ENCODE measurements around the gene TOX2. TPM values are rescaled to one million over a fixed set of nuclear protein-coding genes. Genes with fewer than 3 reads are reported as not detected.

The TOX2 gene
- total RNA-seq, 1 donor from 2014 or later: 0.94 TPM

DNA sequence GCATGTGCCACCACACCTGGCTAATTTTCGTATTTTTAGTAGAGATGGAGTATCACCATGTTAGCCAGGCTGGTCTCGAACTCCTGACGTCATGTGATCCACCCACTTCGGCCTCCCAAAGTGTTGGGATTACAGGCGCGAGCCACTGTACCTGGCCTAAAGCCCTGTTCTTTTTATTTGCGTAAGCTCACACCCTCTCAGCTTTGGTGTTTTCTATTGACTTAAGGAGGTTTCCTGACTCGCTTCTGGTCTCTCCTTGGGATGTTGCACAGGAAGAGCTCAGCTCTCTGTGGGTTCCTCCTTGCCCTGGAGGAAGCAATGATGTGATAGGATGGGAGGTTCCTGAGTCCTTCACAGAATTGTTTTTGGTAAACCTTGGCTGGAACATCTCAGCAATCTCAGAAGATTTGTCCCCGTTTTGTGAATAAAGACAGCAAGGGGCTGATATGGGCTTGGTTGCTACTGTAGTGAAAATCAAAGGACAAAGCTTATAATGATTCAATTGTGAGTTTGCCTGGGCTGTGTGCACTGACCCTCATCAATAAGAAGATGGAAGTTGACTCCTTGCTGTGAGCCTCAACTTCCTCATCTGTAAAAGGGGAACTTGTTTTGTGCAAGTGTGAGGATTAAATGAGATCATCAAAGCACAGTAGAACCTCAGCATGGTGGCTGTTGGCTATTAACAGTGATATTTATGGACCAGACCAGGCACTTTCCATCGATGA lies 27.0 kb downstream of the TOX2 start:
- no peaks in the 10 kb centered on the region for H3K36me3 Mint-ChIP-seq
- H3K4me3 Mint-ChIP-seq: no peak overlapping the region
- H3K27ac Mint-ChIP-seq: no peak overlapping the region
- H3K4me1 Mint-ChIP-seq: peaks cover 10% of the 10 kb centered on the region
- TF ChIP-seq, protein P1, sequence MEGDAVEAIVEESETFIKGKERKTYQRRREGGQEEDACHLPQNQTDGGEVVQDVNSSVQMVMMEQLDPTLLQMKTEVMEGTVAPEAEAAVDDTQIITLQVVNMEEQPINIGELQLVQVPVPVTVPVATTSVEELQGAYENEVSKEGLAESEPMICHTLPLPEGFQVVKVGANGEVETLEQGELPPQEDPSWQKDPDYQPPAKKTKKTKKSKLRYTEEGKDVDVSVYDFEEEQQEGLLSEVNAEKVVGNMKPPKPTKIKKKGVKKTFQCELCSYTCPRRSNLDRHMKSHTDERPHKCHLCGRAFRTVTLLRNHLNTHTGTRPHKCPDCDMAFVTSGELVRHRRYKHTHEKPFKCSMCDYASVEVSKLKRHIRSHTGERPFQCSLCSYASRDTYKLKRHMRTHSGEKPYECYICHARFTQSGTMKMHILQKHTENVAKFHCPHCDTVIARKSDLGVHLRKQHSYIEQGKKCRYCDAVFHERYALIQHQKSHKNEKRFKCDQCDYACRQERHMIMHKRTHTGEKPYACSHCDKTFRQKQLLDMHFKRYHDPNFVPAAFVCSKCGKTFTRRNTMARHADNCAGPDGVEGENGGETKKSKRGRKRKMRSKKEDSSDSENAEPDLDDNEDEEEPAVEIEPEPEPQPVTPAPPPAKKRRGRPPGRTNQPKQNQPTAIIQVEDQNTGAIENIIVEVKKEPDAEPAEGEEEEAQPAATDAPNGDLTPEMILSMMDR (IDR thresholded peaks at IDR 0.05; ENCODE audit: unreplicated experiment): no peak
- DNase-seq (ENCODE audit: low spot score in 2 of 2, unreplicated experiment in 2 of 2): no peak
- no peaks in the 10 kb centered on the region for H3K9me3 Mint-ChIP-seq
- peaks cover 23% of the 10 kb centered on the region for H3K27me3 Mint-ChIP-seq (ENCODE audit: low read depth)

DNA sequence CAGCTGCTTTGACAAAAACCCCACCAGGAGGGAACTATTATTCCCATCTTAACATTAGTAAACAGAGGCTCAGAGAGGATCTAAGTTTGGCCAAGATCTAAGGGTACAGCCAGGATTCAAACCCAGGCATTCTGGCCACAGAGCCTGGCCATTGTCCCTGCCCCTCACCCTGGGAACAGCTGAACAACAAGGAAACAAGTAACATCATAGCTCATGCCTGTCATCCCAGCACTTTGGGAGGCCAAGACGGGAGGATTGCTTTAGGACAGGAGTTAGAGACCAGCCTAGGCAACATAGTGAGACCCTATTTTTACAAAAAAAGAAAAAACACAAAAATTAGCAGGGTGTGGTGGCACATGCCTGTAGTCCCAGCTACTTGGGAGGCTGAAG lies 27.5 kb downstream of the TOX2 start:
- H3K36me3 Mint-ChIP-seq: no peaks in the 10 kb centered on the region

DNA sequence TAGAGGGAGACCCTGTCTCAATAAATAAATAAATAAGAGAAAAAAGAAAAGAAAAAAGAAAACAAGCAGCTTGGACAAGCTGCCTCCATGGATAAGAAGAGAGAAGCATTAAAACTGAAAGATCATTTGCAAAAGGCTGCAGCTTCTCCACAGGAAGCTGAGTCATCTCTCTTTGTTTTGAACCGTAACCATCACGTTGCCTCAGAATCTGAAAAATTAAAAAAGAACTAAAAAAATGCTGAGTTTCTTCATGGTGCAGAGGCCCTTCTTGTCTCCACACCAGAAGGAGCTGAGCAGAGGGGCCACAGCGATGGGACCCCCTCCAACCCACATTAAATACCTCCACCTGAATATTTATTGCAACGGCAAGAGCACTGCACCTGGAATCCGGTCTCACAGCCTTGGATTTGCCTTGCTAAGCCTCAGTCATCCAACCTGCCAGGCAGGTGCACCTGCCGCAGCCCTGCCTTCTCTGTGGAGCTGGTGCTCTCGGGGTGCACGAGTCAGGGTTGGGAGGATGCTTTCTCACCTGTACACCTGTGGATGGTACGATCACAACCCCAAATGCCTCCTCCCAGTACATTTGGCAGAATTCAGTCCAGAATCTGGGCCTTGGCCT lies 28.1 kb downstream of the TOX2 start:
- peaks cover 16% of the 10 kb centered on the region for H3K27me3 Mint-ChIP-seq (ENCODE audit: low read depth)
- no peaks in the 10 kb centered on the region for H3K36me3 Mint-ChIP-seq
- TF ChIP-seq, protein P1 (IDR thresholded peaks at IDR 0.05; ENCODE audit: unreplicated experiment): no peak
- DNase-seq (ENCODE audit: low spot score in 2 of 2, unreplicated experiment in 2 of 2): no peak
- no peak overlapping the region for H3K4me3 Mint-ChIP-seq
- peaks cover 14% of the 10 kb centered on the region for H3K4me1 Mint-ChIP-seq
- H3K9me3 Mint-ChIP-seq: no peaks in the 10 kb centered on the region
- H3K27ac Mint-ChIP-seq: no peak overlapping the region

More for the DNA sequence above, 27.5 kb downstream of the TOX2 start:
- no peak overlapping the region for H3K4me3 Mint-ChIP-seq
- no peaks in the 10 kb centered on the region for H3K9me3 Mint-ChIP-seq
- TF ChIP-seq, protein P1 (IDR thresholded peaks at IDR 0.05; ENCODE audit: unreplicated experiment): no peak
- H3K4me1 Mint-ChIP-seq: peaks cover 10% of the 10 kb centered on the region
- no peak for DNase-seq (ENCODE audit: low spot score in 2 of 2, unreplicated experiment in 2 of 2)
- H3K27me3 Mint-ChIP-seq (ENCODE audit: low read depth): peaks cover 18% of the 10 kb centered on the region
- H3K27ac Mint-ChIP-seq: no peak overlapping the region

DNA sequence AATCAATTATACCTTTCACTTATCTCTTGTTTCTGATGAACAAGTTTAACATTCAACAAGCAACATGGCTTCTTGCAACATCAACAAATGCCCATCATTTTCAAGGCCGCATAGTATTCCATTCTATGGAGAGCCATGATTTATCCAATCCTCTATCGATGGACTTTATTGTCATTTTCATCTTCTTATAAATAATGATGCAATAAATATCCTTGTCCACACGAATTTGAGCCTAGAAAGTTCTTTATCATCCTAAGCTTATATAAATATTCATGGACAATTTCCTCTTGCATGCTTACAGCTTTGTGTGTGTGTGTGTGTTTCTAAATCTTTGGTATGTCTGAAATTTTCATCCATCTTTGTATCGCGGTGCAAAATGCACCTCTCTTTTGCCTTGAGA lies 29.1 kb downstream of the TOX2 start:
- Mint-ChIP-seq H3K36me3 (no peaks in the 10 kb centered on the region), H3K4me1 (peaks cover 14% of the 10 kb centered on the region), H3K27me3 (ENCODE audit: low read depth) (peaks cover 16% of the 10 kb centered on the region), H3K4me3 (no peak overlapping the region), H3K9me3 (no peaks in the 10 kb centered on the region), H3K27ac (no peak overlapping the region)
- no peak for DNase-seq (ENCODE audit: low spot score in 2 of 2, unreplicated experiment in 2 of 2)
- TF ChIP-seq, protein P1 (IDR thresholded peaks at IDR 0.05; ENCODE audit: unreplicated experiment): no peak

DNA sequence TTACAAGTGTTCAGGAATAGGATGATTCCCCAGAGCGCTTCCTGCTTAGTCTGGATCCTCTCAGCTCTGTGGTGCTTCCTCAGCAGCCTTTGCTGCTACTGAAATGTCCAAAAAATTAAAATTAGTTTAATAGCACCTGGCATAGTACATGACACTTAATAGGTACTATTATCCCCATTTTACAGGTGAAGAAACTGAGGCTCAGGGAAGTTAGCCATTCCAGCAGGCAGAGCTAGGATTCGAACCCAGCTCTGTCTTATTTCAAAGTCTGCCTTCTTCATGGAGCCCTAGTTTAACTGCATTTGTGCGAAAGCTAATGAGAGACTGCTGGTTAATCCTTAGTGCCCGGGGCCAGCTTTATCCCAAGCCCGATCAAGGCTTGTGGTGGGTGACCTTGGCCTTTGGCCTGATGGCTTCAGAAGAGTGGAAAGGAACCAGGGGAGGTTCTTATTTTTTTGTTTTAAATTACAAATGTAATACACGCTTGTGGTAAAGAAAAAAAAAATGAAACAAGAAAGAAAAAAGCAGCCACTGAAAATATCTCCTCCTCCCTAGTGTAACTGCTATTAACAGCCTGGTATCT lies 30.1 kb downstream of the TOX2 start:
- Mint-ChIP-seq H3K27me3 (ENCODE audit: low read depth) (peaks cover 12% of the 10 kb centered on the region), H3K9me3 (no peaks in the 10 kb centered on the region), H3K36me3 (no peaks in the 10 kb centered on the region), H3K27ac (no peak overlapping the region), H3K4me1 (peaks cover 10% of the 10 kb centered on the region), H3K4me3 (no peak overlapping the region)
- TF ChIP-seq, protein P1 (IDR thresholded peaks at IDR 0.05; ENCODE audit: unreplicated experiment): no peak
- no peak for DNase-seq (ENCODE audit: low spot score in 2 of 2, unreplicated experiment in 2 of 2)
